NOMO-1 treated with dmso at 0.1 percent for 144 hours (cell line): Measurements from ENCODE around the gene ATP2B2.

Experiments
- DNase-seq: peaks from one replicate; lab custom pipeline; 2025; ENCODE audit not compliant: unreplicated experiment; lab: John Stamatoyannopoulos, UW

Gene ATP2B2

GRCh38 chr3:10335190-10335738 is 170.1 kb downstream of the ATP2B2 start:
- DNase-seq: no peak

GRCh38 chr3:10334459-10334858 is 170.9 kb downstream of the ATP2B2 start:
- DNase-seq: no peak

GRCh38 chr3:10334042-10334441 is 171.3 kb downstream of the ATP2B2 start:
- no peak for DNase-seq

- no peak for DNase-seq
These were observed 172.1 kb downstream of the ATP2B2 start for GRCh38 chr3:10333349-10333650.

- no peak for DNase-seq
These were observed 172.7 kb downstream of the ATP2B2 start for GRCh38 chr3:10332481-10333348.

- DNase-seq: no peak
These were observed 174.1 kb downstream of the ATP2B2 start for GRCh38 chr3:10331320-10331719.

- DNase-seq: no peak
These were observed 175.1 kb downstream of the ATP2B2 start for GRCh38 chr3:10330319-10330718.

GRCh38 chr3:10329495-10330015 is 175.8 kb downstream of the ATP2B2 start:
- DNase-seq: no peak

- no peak for DNase-seq
These were observed 176.8 kb downstream of the ATP2B2 start for GRCh38 chr3:10328460-10329071.

GRCh38 chr3:10327592-10327991 is 177.8 kb downstream of the ATP2B2 start:
- DNase-seq: no peak

GRCh38 chr3:10322352-10322710 is 183.1 kb downstream of the ATP2B2 start:
- peak; percentile 16 for DNase-seq

GRCh38 chr3:10321630-10322351 is 183.6 kb downstream of the ATP2B2 start:
- DNase-seq: no peak

- DNase-seq: no peak
These were observed 185.1 kb downstream of the ATP2B2 start for GRCh38 chr3:10320320-10320677.

- no peak for DNase-seq
These were observed 185.6 kb downstream of the ATP2B2 start for GRCh38 chr3:10319804-10320203.

GRCh38 chr3:10319251-10319650 is 186.1 kb downstream of the ATP2B2 start:
- no peak for DNase-seq

- DNase-seq: no peak
These were observed 187.4 kb downstream of the ATP2B2 start for GRCh38 chr3:10317961-10318350.

GRCh38 chr3:10317311-10317960 is 187.9 kb downstream of the ATP2B2 start:
- no peak for DNase-seq

GRCh38 chr3:10315771-10316344 is 189.5 kb downstream of the ATP2B2 start:
- DNase-seq: no peak

- DNase-seq: no peak
These were observed 190.3 kb downstream of the ATP2B2 start for GRCh38 chr3:10315101-10315500.

- no peak for DNase-seq
These were observed 192.5 kb downstream of the ATP2B2 start for GRCh38 chr3:10312861-10313260.

GRCh38 chr3:10312391-10312790 is 193.0 kb downstream of the ATP2B2 start:
- DNase-seq: no peak
